ENCODE data around the gene AICDA.
"Not testable (repeated sequence)": the region's sequence is repeated elsewhere in the genome, so short reads cannot be mapped to it uniquely, and the experiment has no call there.

The AICDA gene

GRCh38 chr12:8566525-8566924, 46.1 kb downstream of the AICDA start:
- H3K27me3 ChIP-seq (ENCODE audit: control insufficient read depth, low read length) = no peaks in the 10 kb centered on the region
- no peak overlapping the region for H3K4me2 ChIP-seq (ENCODE audit: low read length)
- H3K36me3 ChIP-seq (ENCODE audit: control insufficient read depth, low read length) = no peaks in the 10 kb centered on the region
- H3F3A ChIP-seq (ENCODE audit: control insufficient read depth, insufficient read depth) = no peaks in the 10 kb centered on the region
- H4K20me1 ChIP-seq (ENCODE audit: control insufficient read depth, insufficient read depth, low read depth, low read length) = no peaks in the 10 kb centered on the region
- no peak overlapping the region for H3K27ac ChIP-seq (ENCODE audit: low read depth, low read length)
- TF ChIP-seq CTCF (IDR thresholded peaks at IDR 0.05; ENCODE audit: low read depth, low read length, poor library complexity, severe bottlenecking) (no peak), EZH2phosphoT487 (IDR thresholded peaks at IDR 0.05; ENCODE audit: borderline replicate concordance, low read length) (no peak)
- no peaks in the 10 kb centered on the region for H3K79me2 ChIP-seq (ENCODE audit: control insufficient read depth, low read length)
- no peaks in the 10 kb centered on the region for H3K9me2 ChIP-seq (replicated peaks; ENCODE audit: control insufficient read depth, low read length)
- no peak overlapping the region for H3K4me3 ChIP-seq (ENCODE audit: low read length)
- H3K9me3 ChIP-seq (ENCODE audit: control insufficient read depth, insufficient read depth, low read length) = peaks cover 21% of the 10 kb centered on the region; the same call in 1 of the 2 replicates
- no peaks in the 10 kb centered on the region for H3K4me1 ChIP-seq (ENCODE audit: control insufficient read depth, low read length)

- not testable (repeated sequence) for H4K20me1 ChIP-seq (ENCODE audit: control insufficient read depth, insufficient read depth, low read depth, low read length); H3K4me1 ChIP-seq (ENCODE audit: control insufficient read depth, low read length); H3K36me3 ChIP-seq (ENCODE audit: control insufficient read depth, low read length); H3K27me3 ChIP-seq (ENCODE audit: control insufficient read depth, low read length); H3K27ac ChIP-seq (ENCODE audit: low read depth, low read length); H3K4me2 ChIP-seq (ENCODE audit: low read length); H3K79me2 ChIP-seq (ENCODE audit: control insufficient read depth, low read length); H3F3A ChIP-seq (ENCODE audit: control insufficient read depth, insufficient read depth); H3K9me2 ChIP-seq (replicated peaks; ENCODE audit: control insufficient read depth, low read length); H3K4me3 ChIP-seq (ENCODE audit: low read length)
- peaks cover 21% of the 10 kb centered on the region; the same call in 1 of the 2 replicates for H3K9me3 ChIP-seq (ENCODE audit: control insufficient read depth, insufficient read depth, low read length)
Observed at GRCh38 chr12:8566052-8566451, 46.6 kb downstream of the AICDA start.

GRCh38 chr12:8564656-8565055, 48.0 kb downstream of the AICDA start:
- no peaks in the 10 kb centered on the region for H4K20me1 ChIP-seq (ENCODE audit: control insufficient read depth, insufficient read depth, low read depth, low read length)
- H3K4me2 ChIP-seq (ENCODE audit: low read length) = no peak overlapping the region
- no peaks in the 10 kb centered on the region for H3K27me3 ChIP-seq (ENCODE audit: control insufficient read depth, low read length)
- no peaks in the 10 kb centered on the region for H3K36me3 ChIP-seq (ENCODE audit: control insufficient read depth, low read length)
- H3K79me2 ChIP-seq (ENCODE audit: control insufficient read depth, low read length) = no peaks in the 10 kb centered on the region
- no peaks in the 10 kb centered on the region for H3F3A ChIP-seq (ENCODE audit: control insufficient read depth, insufficient read depth)
- no peaks in the 10 kb centered on the region for H3K4me1 ChIP-seq (ENCODE audit: control insufficient read depth, low read length)
- H3K9me3 ChIP-seq (ENCODE audit: control insufficient read depth, insufficient read depth, low read length) = peaks cover 21% of the 10 kb centered on the region; the same call in 1 of the 2 replicates
- H3K9me2 ChIP-seq (replicated peaks; ENCODE audit: control insufficient read depth, low read length) = no peaks in the 10 kb centered on the region
- no peak overlapping the region for H3K4me3 ChIP-seq (ENCODE audit: low read length)
- no peak overlapping the region for H3K27ac ChIP-seq (ENCODE audit: low read depth, low read length)
- TF ChIP-seq EZH2phosphoT487 (IDR thresholded peaks at IDR 0.05; ENCODE audit: borderline replicate concordance, low read length) (no peak), CTCF (IDR thresholded peaks at IDR 0.05; ENCODE audit: low read depth, low read length, poor library complexity, severe bottlenecking) (no peak)

GRCh38 chr12:8563356-8563755, 49.3 kb downstream of the AICDA start:
- no peak overlapping the region for H3K27ac ChIP-seq (ENCODE audit: low read depth, low read length)
- H4K20me1 ChIP-seq (ENCODE audit: control insufficient read depth, insufficient read depth, low read depth, low read length) = no peaks in the 10 kb centered on the region
- no peaks in the 10 kb centered on the region for H3K4me1 ChIP-seq (ENCODE audit: control insufficient read depth, low read length)
- no peaks in the 10 kb centered on the region for H3K9me2 ChIP-seq (replicated peaks; ENCODE audit: control insufficient read depth, low read length)
- H3K9me3 ChIP-seq (ENCODE audit: control insufficient read depth, insufficient read depth, low read length) = peaks cover 21% of the 10 kb centered on the region; the same call in 1 of the 2 replicates
- no peak overlapping the region for H3K4me2 ChIP-seq (ENCODE audit: low read length)
- no peaks in the 10 kb centered on the region for H3K36me3 ChIP-seq (ENCODE audit: control insufficient read depth, low read length)
- no peaks in the 10 kb centered on the region for H3K79me2 ChIP-seq (ENCODE audit: control insufficient read depth, low read length)
- no peak for TF ChIP-seq EZH2phosphoT487 (IDR thresholded peaks at IDR 0.05; ENCODE audit: borderline replicate concordance, low read length)
- no peak for TF ChIP-seq CTCF (IDR thresholded peaks at IDR 0.05; ENCODE audit: low read depth, low read length, poor library complexity, severe bottlenecking)
- H3K4me3 ChIP-seq (ENCODE audit: low read length) = no peak overlapping the region
- H3F3A ChIP-seq (ENCODE audit: control insufficient read depth, insufficient read depth) = no peaks in the 10 kb centered on the region
- no peaks in the 10 kb centered on the region for H3K27me3 ChIP-seq (ENCODE audit: control insufficient read depth, low read length)

Data from DOHH2 (cell line).